Measurements from ENCODE around the gene RYR1. TPM values are rescaled to one million over a fixed set of nuclear protein-coding genes. Genes with fewer than 3 reads are reported as not detected.

The RYR1 gene
- polyA plus RNA-seq, 3 donors = 0.76 to 2.1 (median 2.1) TPM

GRCh38 chr19:38500450-38500849, 67.0 kb downstream of the RYR1 start:
- no peak for DNase-seq
- Histone ChIP-seq H3K27ac (ENCODE audit: low read depth in 1 of 2, low read length in 2 of 2) (no peak overlapping the region), H3K9ac (ENCODE audit: insufficient read depth, low read length, poor library complexity, severe bottlenecking) (no peak overlapping the region), H3K4me2 (replicated peaks; ENCODE audit: extremely low read depth, low read length, poor library complexity, severe bottlenecking) (no peak overlapping the region), H3K27me3 (ENCODE audit: control insufficient read depth in 2 of 2, insufficient read depth in 2 of 2, low read length in 2 of 2) (no peaks in the 10 kb centered on the region), H2AFZ (ENCODE audit: insufficient read depth, low read depth, low read length, poor library complexity, severe bottlenecking) (no peak overlapping the region), H3K36me3 (replicated peaks in 1 of 2; ENCODE audit: control insufficient read depth in 1 of 2, insufficient read depth in 2 of 2, low read length in 2 of 2) (no peaks in the 10 kb centered on the region), H3K4me1 (ENCODE audit: control insufficient read depth in 1 of 2, insufficient read depth in 2 of 2, low read length in 2 of 2) (no peaks in the 10 kb centered on the region), H3K79me2 (ENCODE audit: insufficient read depth, low read length) (no peaks in the 10 kb centered on the region), H4K20me1 (ENCODE audit: insufficient read depth, low read length) (no peaks in the 10 kb centered on the region), H3K9me3 (replicated peaks in 1 of 2; ENCODE audit: control insufficient read depth in 1 of 2, insufficient read depth in 1 of 2, low read length in 2 of 2) (no peaks in the 10 kb centered on the region), H3K4me3 (replicated peaks in 1 of 3; ENCODE audit: low read depth in 2 of 3, low read length in 3 of 3) (no peak overlapping the region)
- Mint-ChIP-seq H3K36me3 (no peaks in the 10 kb centered on the region), H3K4me1 (no peaks in the 10 kb centered on the region), H3K9me3 (peaks cover 0 to 4% (median 0%) of the 10 kb centered on the region in 7 donors), H3K4me3 (no peak overlapping the region), H3K27ac (no peak overlapping the region), H3K27me3 (ENCODE audit: low read depth in 3 of 3) (peaks cover 12 to 13% (median 13%) of the 10 kb centered on the region in 3 donors)
- 92% methylated on average over 4 of the region's 11 CpGs for WGBS (ENCODE audit: insufficient coverage)
- intact Hi-C loops (cut with micrococcal nuclease) = no loop called here
- no peak for TF ChIP-seq CTCF (IDR thresholded peaks at IDR 0.05)

GRCh38 chr19:38502410-38503076, 69.1 kb downstream of the RYR1 start:
- Histone ChIP-seq H3K79me2 (ENCODE audit: insufficient read depth, low read length) (no peaks in the 10 kb centered on the region), H3K27me3 (ENCODE audit: control insufficient read depth in 2 of 2, insufficient read depth in 2 of 2, low read length in 2 of 2) (no peaks in the 10 kb centered on the region), H3K9ac (ENCODE audit: insufficient read depth, low read length, poor library complexity, severe bottlenecking) (no peak overlapping the region), H3K4me1 (ENCODE audit: control insufficient read depth in 1 of 2, insufficient read depth in 2 of 2, low read length in 2 of 2) (peaks cover 6 to 11% of the 10 kb centered on the region in 2 donors), H3K9me3 (replicated peaks in 1 of 2; ENCODE audit: control insufficient read depth in 1 of 2, insufficient read depth in 1 of 2, low read length in 2 of 2) (peaks cover 0 to 7% of the 10 kb centered on the region in 2 donors), H3K27ac (ENCODE audit: low read depth in 1 of 2, low read length in 2 of 2) (no peak overlapping the region), H3K4me3 (replicated peaks in 1 of 3; ENCODE audit: low read depth in 2 of 3, low read length in 3 of 3) (no peak overlapping the region), H2AFZ (ENCODE audit: insufficient read depth, low read depth, low read length, poor library complexity, severe bottlenecking) (no peak overlapping the region), H3K36me3 (replicated peaks in 1 of 2; ENCODE audit: control insufficient read depth in 1 of 2, insufficient read depth in 2 of 2, low read length in 2 of 2) (no peaks in the 10 kb centered on the region), H4K20me1 (ENCODE audit: insufficient read depth, low read length) (no peaks in the 10 kb centered on the region), H3K4me2 (replicated peaks; ENCODE audit: extremely low read depth, low read length, poor library complexity, severe bottlenecking) (no peak overlapping the region)
- TF ChIP-seq CTCF (IDR thresholded peaks at IDR 0.05) = no peak
- intact Hi-C loops (cut with micrococcal nuclease) = no loop called here
- H3K4me1 Mint-ChIP-seq = peaks cover 3% of the 10 kb centered on the region
- WGBS (ENCODE audit: insufficient coverage) = 98% methylated on average over 35 of the region's 41 CpGs
- no peaks in the 10 kb centered on the region for H3K36me3 Mint-ChIP-seq
- H3K27me3 Mint-ChIP-seq (ENCODE audit: low read depth in 3 of 3) = peaks cover 8 to 12% (median 10%) of the 10 kb centered on the region in 3 donors
- no peak overlapping the region for H3K4me3 Mint-ChIP-seq
- H3K27ac Mint-ChIP-seq = no peak overlapping the region
- H3K9me3 Mint-ChIP-seq = peaks cover 0 to 13% (median 8%) of the 10 kb centered on the region in 7 donors
- DNase-seq = no peak
